Skin epidermis (tissue), 12 donors: ENCODE measurements around the gene DNAJC15.

Source experiments
- H3K27ac ChIP-seq, 21 experiments: fragments of 200-600 bp; sonication (generic) in 11 of 21; one replicate each; pipeline ENCODE4 v1.5.0; 2020; ENCODE audit warnings: mild to moderate bottlenecking in 3 of 21, inconsistent platforms in 2 of 21, moderate library complexity in 2 of 21
- H3K4me3 ChIP-seq, 7 experiments: fragments of 200-600 bp; sonication (generic) in 2 of 7; one replicate each; pipeline ENCODE4 v1.5.0; 2020; ENCODE audit warnings: inconsistent platforms in 2 of 7, mild to moderate bottlenecking in 2 of 7, moderate library complexity in 1 of 7

DNAJC15 gene

GRCh38 chr13:43023289-43023963 is at the start of gene DNAJC15:
Gene DNAJC15, plus strand, starts transcription at chr13:43023586. Its CDS starts 41 bp downstream, at chr13:43023627.
- H3K4me3 ChIP-seq: peak within 1 kb of the TSS; percentile 45 to 71 (median 59)
- peak within 1 kb of the TSS; percentile 34 to 95 (median 88) for H3K27ac ChIP-seq

- Histone ChIP-seq H3K4me3 (no peak overlapping the region), H3K27ac (no peak overlapping the region)
Measured at GRCh38 chr13:42976066-42976465, 47.3 kb upstream of the DNAJC15 start.

DNA sequence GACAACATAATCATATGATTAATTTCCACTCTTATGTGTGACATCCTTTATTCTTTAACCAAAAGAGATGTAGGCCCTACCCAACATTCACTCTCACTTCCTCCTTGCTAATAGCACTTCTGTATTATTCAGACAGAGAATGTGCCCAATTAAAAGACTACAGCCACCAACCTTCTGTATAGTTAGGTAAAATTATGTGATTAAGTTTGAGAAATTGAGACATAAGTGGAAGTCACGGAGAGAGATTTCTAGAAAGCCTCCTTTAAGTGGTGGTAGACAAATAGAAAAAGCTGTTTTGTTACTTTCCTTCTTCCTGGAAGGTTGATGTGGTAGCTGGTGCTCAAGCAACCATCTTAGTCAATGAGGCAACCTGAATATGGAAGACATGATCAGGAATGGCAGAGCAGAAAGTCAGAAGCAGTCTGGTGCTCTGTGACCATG is 46.1 kb upstream of the DNAJC15 start:
- Histone ChIP-seq H3K27ac (no peak overlapping the region), H3K4me3 (no peak overlapping the region)

- Histone ChIP-seq H3K27ac (peak overlapping the region in 1 of 21 experiments; percentile 1), H3K4me3 (no peak overlapping the region)
Measured at GRCh38 chr13:42981317-42981716, 42.1 kb upstream of the DNAJC15 start.

DNA sequence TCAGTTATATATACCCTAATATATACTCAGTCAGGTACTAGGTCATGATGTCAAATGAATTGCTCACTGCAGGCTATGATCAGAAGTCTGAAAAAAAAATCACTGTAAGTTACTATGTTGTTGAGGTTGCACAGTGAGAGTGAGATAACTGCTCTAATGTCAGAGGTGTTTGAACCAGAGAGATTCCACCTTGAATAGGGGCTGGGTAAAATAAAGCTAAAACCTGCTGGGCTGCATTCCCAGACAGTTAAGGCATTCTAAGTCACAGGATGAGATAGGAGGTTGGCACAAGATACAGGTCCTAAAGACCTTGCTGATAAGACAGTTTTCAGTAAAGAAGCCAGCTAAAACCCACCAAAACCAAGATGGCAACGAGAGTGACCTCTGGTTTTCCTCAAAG is 41.5 kb upstream of the DNAJC15 start:
- Histone ChIP-seq H3K4me3 (no peak overlapping the region), H3K27ac (peak overlapping the region in 2 of 21 experiments; percentile 1 to 40)

GRCh38 chr13:42984026-42984425 is 39.4 kb upstream of the DNAJC15 start:
- H3K27ac ChIP-seq: no peak overlapping the region
- H3K4me3 ChIP-seq: no peak overlapping the region

GRCh38 chr13:42984691-42985090 is 38.7 kb upstream of the DNAJC15 start:
- peak overlapping the region in 2 of 21 experiments; percentile 21 to 31 for H3K27ac ChIP-seq

DNA sequence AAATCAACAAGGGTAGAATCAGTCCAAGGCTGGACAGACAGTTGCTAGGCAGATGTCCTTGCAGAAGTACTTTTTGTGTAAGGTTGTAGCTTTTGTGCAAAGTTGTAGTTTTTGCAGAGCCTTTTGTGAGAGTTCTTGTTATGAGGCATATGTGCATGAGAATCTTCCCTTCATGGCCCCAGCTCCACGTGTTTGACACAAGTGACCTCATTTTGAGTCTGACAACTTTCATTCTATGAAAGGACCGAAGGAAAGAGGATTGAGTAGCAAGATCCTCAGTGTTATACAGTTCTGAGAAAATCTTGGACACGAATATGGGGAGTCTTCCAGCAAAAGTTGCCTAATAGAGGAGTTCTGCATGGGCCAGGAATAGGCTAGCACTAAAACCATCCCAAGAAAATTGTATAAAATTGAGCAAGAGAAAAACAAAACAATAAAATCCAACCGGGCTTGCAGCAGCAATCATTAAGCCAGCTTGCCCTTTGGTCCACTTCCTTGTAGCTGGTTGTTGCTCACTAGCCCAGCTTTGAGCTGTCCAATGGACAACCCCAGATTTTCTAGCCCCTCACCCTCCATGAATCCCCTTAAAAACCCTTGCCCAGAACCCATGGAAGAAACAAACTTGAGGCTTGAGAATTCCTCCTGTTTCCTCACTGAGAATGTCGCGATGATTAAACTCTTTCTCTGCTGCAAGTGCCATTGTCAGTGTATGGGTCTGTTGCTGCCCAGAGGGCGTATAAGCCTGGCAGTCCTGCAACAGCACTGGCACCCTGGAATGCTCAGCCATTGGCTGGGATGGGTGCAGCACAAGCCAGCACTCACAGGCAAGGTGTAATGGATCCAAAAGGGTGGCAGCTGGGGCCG is 37.8 kb upstream of the DNAJC15 start:
- Histone ChIP-seq H3K4me3 (no peak overlapping the region), H3K27ac (peak overlapping the region in 8 of 21 experiments; percentile 11 to 51 (median 22))

More at GRCh38 chr13:42984691-42985090, 38.7 kb upstream of the DNAJC15 start:
- H3K4me3 ChIP-seq: no peak overlapping the region

DNA sequence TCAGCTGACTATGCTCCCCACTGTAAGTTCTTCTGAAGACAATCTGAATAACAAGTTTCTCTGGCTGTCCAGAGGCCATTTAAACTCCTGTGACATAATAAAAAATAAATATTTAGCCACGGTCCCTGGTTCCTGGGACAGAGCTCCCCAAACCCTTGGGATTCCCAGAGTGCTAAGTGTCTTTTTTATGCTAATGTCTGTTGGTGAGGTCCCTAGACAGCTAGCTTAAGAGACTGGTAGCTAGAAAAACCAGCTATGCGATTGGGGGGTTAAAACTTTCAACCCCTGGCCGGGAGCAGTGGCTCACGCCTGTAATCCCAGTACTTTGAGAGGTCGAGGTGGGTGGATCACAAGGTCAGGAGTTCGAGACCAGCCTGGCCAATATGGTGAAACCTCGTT is 37.2 kb upstream of the DNAJC15 start:
- peak overlapping the region in 7 of 21 experiments; percentile 11 to 51 (median 23) for H3K27ac ChIP-seq
- no peak overlapping the region for H3K4me3 ChIP-seq

DNA sequence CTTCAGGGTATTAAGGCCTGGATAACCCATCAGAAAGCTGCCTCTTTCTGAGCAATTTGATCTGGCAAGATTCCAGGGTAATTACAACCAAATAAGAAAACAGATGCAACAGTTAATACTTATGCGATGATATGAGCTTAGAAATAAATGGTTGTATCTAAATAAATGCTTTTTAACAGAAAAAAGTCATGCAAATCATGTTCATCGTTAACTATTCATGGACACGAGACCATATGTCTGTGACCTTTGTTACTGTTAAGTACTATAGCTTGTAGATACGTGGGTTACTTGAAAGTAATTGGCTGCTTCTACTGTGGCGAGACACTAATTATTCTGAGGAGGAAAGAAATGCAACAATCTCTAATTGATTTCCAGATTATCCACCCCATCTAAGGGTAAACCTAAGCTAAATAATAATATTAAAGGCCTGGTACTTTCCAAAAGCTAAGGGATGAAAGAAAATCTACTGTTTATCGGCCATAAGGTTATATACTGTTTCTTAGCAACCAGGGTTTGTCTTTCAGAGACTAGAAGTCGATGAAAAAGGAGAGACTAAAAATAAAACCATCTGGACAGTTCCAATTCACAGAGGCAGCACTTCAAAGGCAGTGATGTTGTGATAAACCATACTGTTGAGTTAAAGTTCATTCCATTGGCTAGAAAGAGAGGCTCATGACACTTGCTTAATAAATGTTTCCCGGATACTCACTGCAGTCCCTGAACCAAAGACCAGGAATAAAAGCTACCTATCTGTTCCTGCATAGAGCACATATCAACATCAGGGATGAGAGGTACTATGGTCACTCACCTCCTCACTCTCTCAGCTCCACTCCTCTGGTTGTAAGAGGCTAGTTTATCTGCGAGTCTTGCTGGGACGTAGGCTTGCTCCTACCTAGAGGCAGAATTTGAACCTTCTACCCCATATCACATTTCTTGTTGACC is 32.8 kb upstream of the DNAJC15 start:
- Histone ChIP-seq H3K27ac (peak overlapping the region in 13 of 21 experiments; percentile 76 to 98 (median 93)), H3K4me3 (peak overlapping the region; percentile 41 to 75 (median 47))

DNA sequence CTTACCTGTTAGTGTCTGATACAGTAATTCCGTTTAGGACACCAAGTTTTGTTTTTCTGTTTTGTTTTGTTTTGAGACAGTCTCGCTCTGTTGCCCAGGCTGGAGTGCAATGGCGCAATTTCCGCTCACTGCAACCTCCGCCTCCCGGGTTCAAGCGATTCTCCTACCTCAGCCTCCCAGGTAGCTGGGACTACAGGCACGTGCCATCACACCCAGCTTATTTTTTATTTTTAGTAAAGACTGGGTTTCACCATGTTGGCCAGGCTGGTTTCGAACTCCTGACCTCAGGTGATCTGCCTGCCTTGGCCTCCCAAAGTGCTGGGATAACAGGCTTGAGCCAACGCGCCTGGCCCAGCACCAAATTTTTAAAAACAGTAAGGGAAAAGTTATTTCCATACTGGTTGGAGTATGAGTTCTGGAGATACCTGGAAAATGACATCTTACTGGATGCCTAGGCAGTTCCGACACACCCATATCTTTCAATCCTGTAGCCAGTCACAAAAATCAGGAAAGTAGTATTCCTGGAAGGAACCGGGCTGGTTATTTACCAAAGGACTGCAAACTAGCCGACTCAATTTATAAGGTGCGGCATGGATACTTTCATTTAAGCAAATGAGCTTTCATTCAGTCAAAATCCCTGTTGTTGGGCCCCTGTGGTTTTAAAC is 32.0 kb upstream of the DNAJC15 start:
- Histone ChIP-seq H3K4me3 (peak overlapping the region; percentile 41 to 75 (median 47)), H3K27ac (peak overlapping the region; percentile 66 to 98 (median 89))

DNA sequence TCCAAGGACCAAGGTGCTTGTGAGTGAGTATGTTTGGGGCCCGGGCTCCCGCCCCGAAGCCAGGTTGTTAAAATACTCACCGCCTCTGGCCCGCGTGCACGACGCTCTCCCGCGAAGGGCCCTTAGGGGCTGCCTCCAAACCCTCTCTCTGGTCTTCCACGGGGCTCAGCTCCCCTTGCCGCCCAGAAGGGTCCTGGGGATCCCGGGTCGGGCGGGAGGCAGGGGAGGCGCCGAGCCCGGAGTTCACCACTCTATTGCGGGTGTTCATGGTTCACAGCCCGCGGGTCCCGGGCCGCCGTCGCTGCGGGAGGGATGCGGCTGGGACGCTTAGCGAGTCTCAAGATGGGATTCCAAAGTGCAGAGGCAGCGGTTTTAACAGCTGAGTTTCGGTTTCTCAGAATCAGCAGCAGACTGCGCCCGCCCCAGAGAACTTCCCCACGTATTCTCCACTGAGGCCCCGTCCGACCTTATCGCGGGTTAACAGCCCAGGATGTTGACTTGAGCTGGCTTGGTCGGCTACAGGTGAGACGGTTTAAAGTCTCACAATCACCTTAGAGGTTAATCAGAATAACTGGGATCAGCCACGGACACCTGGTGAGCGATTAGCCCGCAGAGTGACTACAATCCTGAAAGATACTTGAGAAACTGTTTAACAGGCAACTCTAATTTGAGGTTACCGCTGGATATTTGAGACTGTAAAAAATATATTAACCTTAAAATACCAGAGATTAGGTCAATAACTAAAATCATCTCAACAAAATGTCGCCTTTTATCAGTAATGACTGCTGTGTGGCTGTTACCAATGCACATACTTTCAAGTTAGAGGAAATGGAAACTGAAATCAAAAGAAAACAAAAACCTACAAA is 31.3 kb upstream of the DNAJC15 start, which contains the start of gene EPSTI1:
Gene EPSTI1, minus strand, starts transcription at position 344 of the 866 bp plus-strand sequence. Its CDS starts 76 bp downstream, at position 268.
- peak within 1 kb of the TSS; percentile 66 to 98 (median 89) for H3K27ac ChIP-seq

DNA sequence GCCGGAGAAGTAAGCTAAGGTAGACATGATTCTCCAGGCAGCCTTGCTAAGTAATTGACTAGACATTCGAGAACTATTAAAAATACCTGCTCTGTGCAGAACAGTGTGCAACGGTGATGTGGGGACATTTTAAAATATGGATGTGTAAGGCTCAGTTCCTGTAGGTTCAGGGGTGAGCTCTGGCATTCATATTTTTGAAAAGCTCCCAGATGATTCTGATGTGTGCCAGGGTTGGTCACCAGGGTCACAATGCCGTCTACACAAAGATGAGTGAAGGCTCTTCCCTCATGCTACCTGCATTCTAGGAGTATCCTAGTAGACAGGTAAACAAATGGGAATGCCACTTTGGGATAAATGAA is 30.6 kb upstream of the DNAJC15 start:
- Histone ChIP-seq H3K27ac (peak overlapping the region in 20 of 21 experiments; percentile 66 to 98 (median 90)), H3K4me3 (peak overlapping the region in 5 of 7 experiments; percentile 41 to 75 (median 47))

More for the DNA sequence above, 31.3 kb upstream of the DNAJC15 start, which contains the start of gene EPSTI1:
- H3K4me3 ChIP-seq: peak within 1 kb of the TSS; percentile 41 to 75 (median 47)

GRCh38 chr13:42994878-42995277 is 28.5 kb upstream of the DNAJC15 start:
- H3K4me3 ChIP-seq: no peak overlapping the region
- H3K27ac ChIP-seq: no peak overlapping the region

DNA sequence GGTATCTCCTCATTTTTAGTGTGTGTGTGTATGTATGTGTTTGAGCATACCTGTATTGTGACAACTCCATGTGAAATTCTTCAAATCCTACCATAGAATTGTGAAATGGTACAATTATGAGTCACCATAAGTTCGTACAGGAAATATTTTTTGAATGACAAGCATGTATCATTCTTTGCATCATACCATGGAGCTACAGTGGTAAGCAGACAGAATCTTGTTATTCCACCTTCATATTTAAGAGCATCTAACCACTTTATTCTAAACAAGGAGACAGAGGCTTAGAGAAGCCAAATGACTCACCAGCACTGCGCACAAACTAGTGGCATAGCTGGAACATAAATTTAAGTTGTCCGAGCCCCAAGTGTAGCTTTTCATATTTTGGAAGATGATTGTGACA is 26.8 kb upstream of the DNAJC15 start:
- Histone ChIP-seq H3K4me3 (no peak overlapping the region), H3K27ac (no peak overlapping the region)

- H3K27ac ChIP-seq: no peak overlapping the region
- H3K4me3 ChIP-seq: no peak overlapping the region
Measured at GRCh38 chr13:42997381-42997780, 26.0 kb upstream of the DNAJC15 start.

DNA sequence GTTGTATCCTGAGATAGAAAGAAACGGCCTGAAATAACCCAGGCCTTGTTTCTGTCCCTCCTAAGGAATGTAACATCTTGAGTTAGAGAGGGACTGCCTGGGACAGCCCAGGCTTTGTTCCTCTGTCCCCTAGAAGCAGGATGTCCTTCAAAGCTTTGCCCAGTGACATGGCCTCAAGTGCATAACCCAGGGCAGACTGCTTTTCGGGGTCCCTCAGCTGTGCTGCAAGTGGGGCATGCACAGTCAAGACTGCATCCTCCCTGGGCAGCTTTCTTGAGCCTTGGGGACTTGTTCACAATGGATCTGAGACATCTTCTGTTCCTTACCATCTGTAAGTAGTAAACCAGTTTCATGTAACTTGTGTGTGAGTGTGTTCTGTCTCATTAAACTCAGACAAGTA is 23.9 kb upstream of the DNAJC15 start:
- Histone ChIP-seq H3K27ac (no peak overlapping the region), H3K4me3 (no peak overlapping the region)

- Histone ChIP-seq H3K27ac (no peak overlapping the region), H3K4me3 (no peak overlapping the region)
Measured at GRCh38 chr13:43000676-43001075, 22.7 kb upstream of the DNAJC15 start.
